Psoas muscle (tissue), 8 donors: ENCODE data around the gene KCNIP2. TPM values are rescaled to one million over a fixed set of nuclear protein-coding genes. Genes with fewer than 3 reads are reported as not detected.
A peak's percentile ranks its signal among the peaks of the same experiment; 100 is the strongest.

Experiments
- ATAC-seq, 4 donors: fragments of 200-7000 bp; cut with Tn5 transposase; one replicate each; pipeline ENCODE4 v1.9.1; 2020; ENCODE audit warnings: moderate library complexity in 3 of 4, mild to moderate bottlenecking in 2 of 4
- DNase-seq, 2 donors: peaks; one replicate each; pipeline ENCODE4 v3.0.0-alpha.2; 2020
- H3K27ac ChIP-seq: fragments of 200-600 bp; one replicate; pipeline ENCODE4 v1.8.0; 2022
- H3K27me3 ChIP-seq, 3 donors: fragments of 200-600 bp in 1 of 3; one replicate each; pipeline versions ENCODE4 v1.6.1 to v1.8.0; 2013 to 2022; ENCODE audit warnings: low read length in 2 of 3, mild to moderate bottlenecking in 2 of 3, moderate library complexity in 1 of 3; ENCODE audit not compliant: insufficient read depth in 3 of 3
- H3K36me3 ChIP-seq, 2 donors: fragments of 200-600 bp in 1 of 2; one replicate each; pipeline versions ENCODE4 v1.6.1 to v1.8.0; 2013 to 2022; ENCODE audit warnings: low read depth in 1 of 2, mild to moderate bottlenecking in 1 of 2, moderate library complexity in 1 of 2; ENCODE audit not compliant: insufficient read depth in 1 of 2
- H3K4me1 ChIP-seq: fragments of 200-600 bp; one replicate; pipeline ENCODE4 v1.8.0; 2022
- H3K4me3 ChIP-seq: fragments of 200-600 bp; one replicate; pipeline ENCODE4 v1.8.0; 2022; ENCODE audit warnings: mild to moderate bottlenecking
- H3K9me3 ChIP-seq: fragments of 200-600 bp; one replicate; pipeline ENCODE4 v1.8.0; 2022
- WGBS, 3 donors: extraction: QIAGEN DNeasy Blood & Tissue Kit; methylation state at CpG; one replicate each; pipeline versions ENCODE4 v1.1.6 to v1.1.7; 2013; 5-methylcytosine and 5-hydroxymethylcytosine counted together
- intact Hi-C, 2 donors: fragments of 100-400 bp; cut with DNase I; formaldehyde crosslinking; loops; one replicate each; pipeline versions ENCODE4 v1.11.0 to v1.14.2; 2022
- polyA plus RNA-seq, 3 donors: library from polyadenylated mRNA; stranded (reverse); fragments of 200-250 nt; gene quantifications; one replicate each; pipeline ENCODE4 v1.2.3, GENCODE V29; 2013
- total RNA-seq, 4 donors: library from RNA; stranded (reverse); fragmentation: NEBNext Ultra II Directional in 2 of 4; extraction: Animal tissue kit (Norgen Biotek cat#: 25700) in 2 of 4; gene quantifications; one replicate each; pipeline versions ENCODE4 v1.2.1 to v1.2.4, GENCODE V29; 2021 to 2023
- TF ChIP-seq, protein P1 (sequence below): fragments of 200-600 bp; IDR thresholded peaks from one replicate; pipeline ENCODE4 v1.8.0; 2022; ENCODE audit warnings: antibody characterized with exemption
- donor health status: healthy with polysubstance abuse.
- donor health status: DM: no; HTN: no; CAD: no; lungs with moderate emphysema.
- donor health status: Bipolar disorder and iron deficiency.
- donor health status: healthy.
- donor health status: DM: yes; HTN: yes; CAD: no.
- donor health status: DM: no; HTN: no; CAD: no.
- donor health status: DM: no; HTN: no; CAD: no.
- donor health status: DM: yes; HTN: yes; CAD: no.

Gene KCNIP2
- total and polyA plus RNA-seq, 7 donors = 0.58 to 5.9 (median 1.2) TPM

DNA sequence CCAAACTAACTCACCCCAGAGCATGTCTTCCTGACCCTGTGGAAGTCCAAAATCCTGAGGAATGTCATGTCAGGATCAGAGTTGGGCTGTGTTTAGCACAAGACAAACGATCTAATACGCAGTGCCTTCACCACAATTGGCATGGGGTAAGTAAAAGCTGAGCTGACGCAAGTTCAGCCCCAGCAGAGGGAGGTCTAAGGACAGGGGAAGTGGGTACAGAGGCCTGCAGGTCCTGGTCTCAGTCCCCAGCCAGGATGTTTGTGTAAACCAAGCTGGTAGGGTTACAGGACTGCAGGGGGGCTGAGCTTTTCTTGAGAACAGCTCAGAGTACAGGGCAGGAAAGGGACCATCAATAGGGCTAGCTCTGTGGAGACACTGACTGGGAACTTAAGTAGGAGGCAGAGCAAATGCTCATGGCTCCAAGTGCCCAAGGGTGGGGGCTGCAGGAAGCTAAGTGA lies 5.3 kb upstream of the KCNIP2 start:
- peak in 2 of 4 donors; percentile 22 to 24 for ATAC-seq
- Histone ChIP-seq H3K36me3 (peaks cover 0 to 52% of the 10 kb centered on the region in 2 donors), H3K27ac (no peak overlapping the region), H3K4me1 (no peaks in the 10 kb centered on the region), H3K4me3 (no peak overlapping the region), H3K9me3 (no peaks in the 10 kb centered on the region), H3K27me3 (no peaks in the 10 kb centered on the region)
- no peak for DNase-seq
- WGBS, 3 donors = 47 to 51% (median 49%) methylated on average over 3 of the region's 3 CpGs
- TF ChIP-seq, protein P1, sequence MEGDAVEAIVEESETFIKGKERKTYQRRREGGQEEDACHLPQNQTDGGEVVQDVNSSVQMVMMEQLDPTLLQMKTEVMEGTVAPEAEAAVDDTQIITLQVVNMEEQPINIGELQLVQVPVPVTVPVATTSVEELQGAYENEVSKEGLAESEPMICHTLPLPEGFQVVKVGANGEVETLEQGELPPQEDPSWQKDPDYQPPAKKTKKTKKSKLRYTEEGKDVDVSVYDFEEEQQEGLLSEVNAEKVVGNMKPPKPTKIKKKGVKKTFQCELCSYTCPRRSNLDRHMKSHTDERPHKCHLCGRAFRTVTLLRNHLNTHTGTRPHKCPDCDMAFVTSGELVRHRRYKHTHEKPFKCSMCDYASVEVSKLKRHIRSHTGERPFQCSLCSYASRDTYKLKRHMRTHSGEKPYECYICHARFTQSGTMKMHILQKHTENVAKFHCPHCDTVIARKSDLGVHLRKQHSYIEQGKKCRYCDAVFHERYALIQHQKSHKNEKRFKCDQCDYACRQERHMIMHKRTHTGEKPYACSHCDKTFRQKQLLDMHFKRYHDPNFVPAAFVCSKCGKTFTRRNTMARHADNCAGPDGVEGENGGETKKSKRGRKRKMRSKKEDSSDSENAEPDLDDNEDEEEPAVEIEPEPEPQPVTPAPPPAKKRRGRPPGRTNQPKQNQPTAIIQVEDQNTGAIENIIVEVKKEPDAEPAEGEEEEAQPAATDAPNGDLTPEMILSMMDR = no peak
- intact Hi-C loops = no loop called here

DNA sequence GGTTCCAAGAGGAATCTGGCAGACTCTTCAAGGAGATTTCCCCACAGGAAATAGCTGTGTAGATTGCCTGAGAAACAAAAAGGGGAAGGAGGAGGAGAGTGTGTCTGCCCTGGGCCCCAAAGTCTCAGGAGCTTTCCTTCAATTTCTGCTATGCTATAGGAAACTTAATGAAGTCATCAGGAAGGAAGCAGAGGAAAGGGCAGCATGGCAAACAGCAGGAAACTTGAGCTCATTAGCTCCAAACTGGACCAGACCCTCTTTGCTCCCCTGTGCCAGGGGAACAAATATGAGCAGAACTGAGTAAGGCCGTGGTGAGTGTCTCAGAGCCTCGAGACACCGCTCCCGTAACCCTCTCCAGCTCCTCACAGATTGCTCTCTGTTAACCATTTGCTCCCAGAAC lies 4.8 kb upstream of the KCNIP2 start:
- intact Hi-C loops = no loop called here
- Histone ChIP-seq H3K36me3 (peaks cover 0 to 52% of the 10 kb centered on the region in 2 donors), H3K27ac (no peak overlapping the region), H3K9me3 (no peaks in the 10 kb centered on the region), H3K27me3 (no peaks in the 10 kb centered on the region), H3K4me3 (no peak overlapping the region), H3K4me1 (no peaks in the 10 kb centered on the region)
- TF ChIP-seq, protein P1 = no peak
- ATAC-seq (no peak), DNase-seq (no peak)
- WGBS, 3 donors = 61 to 68% (median 65%) methylated on average over 4 of the region's 4 CpGs

DNA sequence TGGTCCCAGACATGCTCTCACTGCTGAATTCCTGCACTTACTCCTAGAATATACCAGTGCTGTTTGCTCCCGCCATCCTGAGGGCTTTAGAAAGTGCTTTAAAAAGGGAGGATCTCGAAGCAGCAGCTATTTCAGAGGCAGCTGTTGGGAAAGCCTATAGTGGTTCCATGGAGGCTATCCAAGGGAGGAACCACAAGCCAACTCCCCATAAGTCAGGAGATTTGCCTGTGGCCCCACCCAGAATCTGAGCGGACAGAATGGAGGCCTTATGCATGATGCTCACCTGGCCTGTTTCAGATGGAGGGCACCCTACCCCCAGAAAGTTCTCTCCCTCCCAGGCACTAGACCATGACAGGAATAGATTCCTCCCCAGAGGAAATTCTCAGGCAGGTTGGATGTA lies 2.3 kb upstream of the KCNIP2 start:
- 76 to 92% (median 83%) methylated on average over 3 of the region's 3 CpGs for WGBS, 3 donors
- DNase-seq (no peak), ATAC-seq (no peak)
- TF ChIP-seq, protein P1 = no peak
- Histone ChIP-seq H3K4me3 (no peak overlapping the region), H3K36me3 (peaks cover 0 to 44% of the 10 kb centered on the region in 2 donors), H3K27ac (no peak overlapping the region), H3K9me3 (no peaks in the 10 kb centered on the region), H3K27me3 (no peaks in the 10 kb centered on the region), H3K4me1 (peaks cover 4% of the 10 kb centered on the region)
- intact Hi-C loops = no loop called here

DNA sequence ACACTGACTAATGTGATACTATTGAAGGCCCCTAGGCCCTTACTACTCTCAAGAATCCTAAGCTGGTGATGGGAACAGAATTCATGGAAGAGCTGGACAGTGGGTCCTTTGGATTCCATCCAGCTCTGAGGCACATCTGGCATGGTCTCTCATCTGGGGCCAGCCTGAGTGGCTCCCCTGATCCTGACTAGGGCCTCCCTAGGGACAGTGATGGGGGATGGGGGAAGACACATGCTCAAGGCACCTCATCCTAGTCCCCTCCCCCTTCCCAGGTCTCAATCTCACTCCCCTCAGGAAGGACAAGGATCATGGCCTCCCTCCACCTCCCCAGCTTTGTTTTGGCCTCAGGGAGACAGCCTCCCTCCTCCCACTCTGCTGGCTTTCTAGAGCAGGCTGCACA lies 1.8 kb downstream of the KCNIP2 start:
- intact Hi-C loops = loop anchor here (2.0 to 5.0 kb wide), 4 partner anchors 169 to 231 kb away; no protein-coding TSS in a partner anchor
- Histone ChIP-seq H3K36me3 (peaks cover 0 to 15% of the 10 kb centered on the region in 2 donors), H3K27me3 (no peaks in the 10 kb centered on the region), H3K4me3 (no peak overlapping the region), H3K4me1 (peaks cover 24% of the 10 kb centered on the region), H3K9me3 (no peaks in the 10 kb centered on the region), H3K27ac (no peak overlapping the region)
- TF ChIP-seq, protein P1 = no peak
- ATAC-seq = no peak
- no peak for DNase-seq
